Measurements from ENCODE around the gene MRPL36.

MRPL36 gene

DNA sequence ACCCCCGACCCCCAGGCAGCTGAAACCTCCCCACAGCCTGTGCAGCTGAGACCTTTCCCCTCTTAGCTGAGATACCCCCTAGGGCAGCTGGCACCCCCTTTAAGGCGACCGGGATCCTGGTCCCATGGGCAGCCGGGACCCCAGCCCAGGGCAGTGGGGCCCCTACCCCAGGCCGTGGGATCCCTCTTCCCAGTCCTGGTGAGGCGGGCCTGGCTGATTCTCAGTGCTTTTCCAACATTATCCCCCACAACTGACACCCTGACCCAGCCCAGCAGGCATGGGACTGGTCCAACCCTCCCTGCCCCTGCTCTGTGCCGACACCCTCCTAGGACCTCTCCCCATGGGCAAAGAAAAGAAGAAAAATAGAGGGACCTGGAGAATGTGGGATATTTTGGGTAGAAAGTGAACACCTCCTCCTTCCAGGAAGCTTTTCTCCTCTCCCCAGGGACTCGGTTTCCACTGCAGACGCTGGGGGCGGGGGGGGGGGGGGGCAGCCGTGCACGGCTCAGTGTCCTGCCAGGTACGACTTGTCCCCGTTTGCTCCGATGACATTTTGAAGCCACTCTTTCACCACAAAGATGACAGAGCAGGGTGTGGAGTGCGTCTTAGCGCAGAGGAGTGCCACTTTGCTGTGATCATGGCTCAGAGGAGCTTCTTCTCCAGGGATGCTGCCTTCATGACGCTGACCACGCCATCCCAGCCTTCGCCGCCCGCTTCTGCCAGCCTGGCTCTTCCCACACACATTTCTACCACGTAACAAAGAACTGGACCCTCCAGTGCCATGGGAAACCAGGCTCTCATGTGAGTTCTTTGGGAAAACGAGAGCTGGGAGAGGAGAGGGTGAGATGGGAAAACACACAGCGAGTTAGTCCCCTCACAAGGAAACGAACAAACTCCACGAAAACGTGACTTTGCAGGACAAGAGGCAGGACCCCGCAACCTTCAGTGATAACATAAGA is 47.5 kb downstream of the MRPL36 start:
- DNase-seq (ENCODE audit: low read depth in 1 of 2, low spot score in 1 of 2): no peak
- no peak overlapping the region for H3K27ac ChIP-seq (replicated peaks)
- H3K27me3 ChIP-seq (ENCODE audit: insufficient read depth, poor library complexity, severe bottlenecking): no peaks in the 10 kb centered on the region
- no peak overlapping the region for H3K4me3 ChIP-seq (replicated peaks; ENCODE audit: insufficient read depth, low read length)
- TF ChIP-seq POLR2AphosphoS5 (IDR thresholded peaks at IDR 0.05; ENCODE audit: low read depth) (no peak), GABPA (IDR thresholded peaks at IDR 0.05; ENCODE audit: low read depth) (no peak), SPI1 (IDR thresholded peaks at IDR 0.05; ENCODE audit: borderline replicate concordance, low read depth) (no peak)
- TF ChIP-seq, protein P1, sequence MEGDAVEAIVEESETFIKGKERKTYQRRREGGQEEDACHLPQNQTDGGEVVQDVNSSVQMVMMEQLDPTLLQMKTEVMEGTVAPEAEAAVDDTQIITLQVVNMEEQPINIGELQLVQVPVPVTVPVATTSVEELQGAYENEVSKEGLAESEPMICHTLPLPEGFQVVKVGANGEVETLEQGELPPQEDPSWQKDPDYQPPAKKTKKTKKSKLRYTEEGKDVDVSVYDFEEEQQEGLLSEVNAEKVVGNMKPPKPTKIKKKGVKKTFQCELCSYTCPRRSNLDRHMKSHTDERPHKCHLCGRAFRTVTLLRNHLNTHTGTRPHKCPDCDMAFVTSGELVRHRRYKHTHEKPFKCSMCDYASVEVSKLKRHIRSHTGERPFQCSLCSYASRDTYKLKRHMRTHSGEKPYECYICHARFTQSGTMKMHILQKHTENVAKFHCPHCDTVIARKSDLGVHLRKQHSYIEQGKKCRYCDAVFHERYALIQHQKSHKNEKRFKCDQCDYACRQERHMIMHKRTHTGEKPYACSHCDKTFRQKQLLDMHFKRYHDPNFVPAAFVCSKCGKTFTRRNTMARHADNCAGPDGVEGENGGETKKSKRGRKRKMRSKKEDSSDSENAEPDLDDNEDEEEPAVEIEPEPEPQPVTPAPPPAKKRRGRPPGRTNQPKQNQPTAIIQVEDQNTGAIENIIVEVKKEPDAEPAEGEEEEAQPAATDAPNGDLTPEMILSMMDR (IDR thresholded peaks at IDR 0.05; ENCODE audit: insufficient read depth, low read length): no peak
- TF ChIP-seq, protein P2, sequence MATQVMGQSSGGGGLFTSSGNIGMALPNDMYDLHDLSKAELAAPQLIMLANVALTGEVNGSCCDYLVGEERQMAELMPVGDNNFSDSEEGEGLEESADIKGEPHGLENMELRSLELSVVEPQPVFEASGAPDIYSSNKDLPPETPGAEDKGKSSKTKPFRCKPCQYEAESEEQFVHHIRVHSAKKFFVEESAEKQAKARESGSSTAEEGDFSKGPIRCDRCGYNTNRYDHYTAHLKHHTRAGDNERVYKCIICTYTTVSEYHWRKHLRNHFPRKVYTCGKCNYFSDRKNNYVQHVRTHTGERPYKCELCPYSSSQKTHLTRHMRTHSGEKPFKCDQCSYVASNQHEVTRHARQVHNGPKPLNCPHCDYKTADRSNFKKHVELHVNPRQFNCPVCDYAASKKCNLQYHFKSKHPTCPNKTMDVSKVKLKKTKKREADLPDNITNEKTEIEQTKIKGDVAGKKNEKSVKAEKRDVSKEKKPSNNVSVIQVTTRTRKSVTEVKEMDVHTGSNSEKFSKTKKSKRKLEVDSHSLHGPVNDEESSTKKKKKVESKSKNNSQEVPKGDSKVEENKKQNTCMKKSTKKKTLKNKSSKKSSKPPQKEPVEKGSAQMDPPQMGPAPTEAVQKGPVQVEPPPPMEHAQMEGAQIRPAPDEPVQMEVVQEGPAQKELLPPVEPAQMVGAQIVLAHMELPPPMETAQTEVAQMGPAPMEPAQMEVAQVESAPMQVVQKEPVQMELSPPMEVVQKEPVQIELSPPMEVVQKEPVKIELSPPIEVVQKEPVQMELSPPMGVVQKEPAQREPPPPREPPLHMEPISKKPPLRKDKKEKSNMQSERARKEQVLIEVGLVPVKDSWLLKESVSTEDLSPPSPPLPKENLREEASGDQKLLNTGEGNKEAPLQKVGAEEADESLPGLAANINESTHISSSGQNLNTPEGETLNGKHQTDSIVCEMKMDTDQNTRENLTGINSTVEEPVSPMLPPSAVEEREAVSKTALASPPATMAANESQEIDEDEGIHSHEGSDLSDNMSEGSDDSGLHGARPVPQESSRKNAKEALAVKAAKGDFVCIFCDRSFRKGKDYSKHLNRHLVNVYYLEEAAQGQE (IDR thresholded peaks at IDR 0.05; ENCODE audit: insufficient replicate concordance, low read depth): no peak

DNA sequence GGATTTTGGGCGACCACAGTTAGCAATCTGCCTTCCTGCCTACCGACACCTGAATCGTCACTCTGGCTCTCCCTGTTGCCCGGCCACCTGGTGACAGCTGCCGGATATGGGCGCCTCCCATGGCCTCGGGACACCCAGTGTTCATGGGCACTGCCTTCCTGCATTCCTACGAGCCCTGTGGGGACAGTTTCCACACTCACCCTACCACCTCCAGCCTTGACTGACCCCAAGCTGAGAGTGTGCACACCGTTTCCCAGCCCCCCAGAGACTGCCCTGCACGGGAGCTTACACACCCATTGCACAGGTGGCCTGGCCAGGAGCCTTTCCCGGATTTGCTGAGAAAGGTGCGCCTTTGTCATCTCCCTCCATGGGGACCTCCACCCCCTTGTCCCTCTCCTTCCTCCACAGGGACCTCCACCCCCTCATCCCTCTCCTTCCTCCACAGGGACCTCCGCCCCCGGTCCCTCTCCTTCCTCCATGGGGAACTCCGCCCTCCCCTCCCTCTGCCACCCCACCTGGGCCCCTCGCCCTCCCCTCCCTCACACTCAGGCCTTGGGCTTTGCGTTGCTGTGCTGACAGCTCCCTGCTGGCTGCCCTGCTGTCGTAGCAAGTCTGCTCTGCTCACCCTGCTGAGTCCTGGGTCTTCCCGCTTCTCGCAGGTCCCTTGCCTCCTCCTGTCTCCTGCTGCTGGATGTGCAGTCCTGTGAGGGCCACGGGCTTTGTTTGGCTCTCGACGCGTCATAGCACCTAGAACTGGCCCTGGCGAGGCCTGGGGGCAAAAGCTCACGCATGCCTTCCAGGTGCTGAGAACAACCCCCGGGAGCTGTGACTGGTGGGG is 48.4 kb downstream of the MRPL36 start:
- DNase-seq (ENCODE audit: low read depth in 1 of 2, low spot score in 1 of 2): no peak

DNA sequence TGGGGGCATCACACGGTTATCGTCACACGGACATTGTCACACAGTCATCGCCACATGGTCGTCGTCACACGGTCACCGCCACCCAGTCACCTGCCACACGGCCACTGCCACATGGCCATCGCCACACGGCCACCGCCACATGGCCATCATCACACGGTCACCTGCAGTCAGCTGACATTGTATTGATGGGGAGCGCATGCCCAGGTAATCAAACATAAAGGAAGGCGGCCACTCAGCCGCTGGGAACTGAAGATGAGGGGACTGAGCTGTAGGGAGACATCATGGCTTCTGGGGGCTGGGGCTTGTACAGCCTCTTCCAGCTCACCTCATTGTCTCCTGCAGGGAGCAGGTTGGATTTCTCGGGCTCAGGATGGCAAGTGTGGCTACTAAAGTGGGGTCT is 49.2 kb downstream of the MRPL36 start:
- Histone ChIP-seq H3K27ac (replicated peaks) (no peak overlapping the region), H3K4me3 (replicated peaks; ENCODE audit: insufficient read depth, low read length) (no peak overlapping the region), H3K27me3 (ENCODE audit: insufficient read depth, poor library complexity, severe bottlenecking) (no peaks in the 10 kb centered on the region)
- no peak for DNase-seq (ENCODE audit: low read depth in 1 of 2, low spot score in 1 of 2)
- TF ChIP-seq, protein P1 (IDR thresholded peaks at IDR 0.05; ENCODE audit: insufficient read depth, low read length): no peak

More for the DNA sequence above, 48.4 kb downstream of the MRPL36 start:
- TF ChIP-seq, protein P1 (IDR thresholded peaks at IDR 0.05; ENCODE audit: insufficient read depth, low read length): no peak
- TF ChIP-seq POLR2AphosphoS5 (IDR thresholded peaks at IDR 0.05; ENCODE audit: low read depth): no peak
- TF ChIP-seq SPI1 (IDR thresholded peaks at IDR 0.05; ENCODE audit: borderline replicate concordance, low read depth): no peak
- no peak for TF ChIP-seq GABPA (IDR thresholded peaks at IDR 0.05; ENCODE audit: low read depth)
- TF ChIP-seq, protein P2 (IDR thresholded peaks at IDR 0.05; ENCODE audit: insufficient replicate concordance, low read depth): no peak
- Histone ChIP-seq H3K27me3 (ENCODE audit: insufficient read depth, poor library complexity, severe bottlenecking) (no peaks in the 10 kb centered on the region), H3K27ac (replicated peaks) (no peak overlapping the region), H3K4me3 (replicated peaks; ENCODE audit: insufficient read depth, low read length) (no peak overlapping the region)

Data from HL-60 (cell line).